Prostate gland (tissue), 2 donors: ENCODE results near the gene ADSS2.
A peak's percentile ranks its signal among the peaks of the same experiment; 100 is the strongest.

Source experiments
- CTCF ChIP-seq, 4 experiments: fragments of 200-600 bp in 2 of 4; fragments of 450-650 bp in 2 of 4; sonication (generic) in 2 of 4; IDR thresholded peaks; 1 replicate in 3 of 4; 2 replicates in 1 of 4; pipeline ENCODE4 v1.5.1; 2016 to 2019; ENCODE audit warnings: antibody characterized with exemption in 4 of 4, mild to moderate bottlenecking in 2 of 4, moderate library complexity in 2 of 4
- POLR2A ChIP-seq: fragments of 450-650 bp; IDR thresholded peaks from one replicate; pipeline ENCODE4 v1.6.1; 2016; ENCODE audit warnings: antibody characterized with exemption, mild to moderate bottlenecking
- POLR2AphosphoS5 ChIP-seq: sonication (generic); formaldehyde crosslinking; IDR thresholded peaks from one replicate; pipeline ENCODE4 v1.6.1; 2017; ENCODE audit warnings: antibody characterized with exemption

DNA sequence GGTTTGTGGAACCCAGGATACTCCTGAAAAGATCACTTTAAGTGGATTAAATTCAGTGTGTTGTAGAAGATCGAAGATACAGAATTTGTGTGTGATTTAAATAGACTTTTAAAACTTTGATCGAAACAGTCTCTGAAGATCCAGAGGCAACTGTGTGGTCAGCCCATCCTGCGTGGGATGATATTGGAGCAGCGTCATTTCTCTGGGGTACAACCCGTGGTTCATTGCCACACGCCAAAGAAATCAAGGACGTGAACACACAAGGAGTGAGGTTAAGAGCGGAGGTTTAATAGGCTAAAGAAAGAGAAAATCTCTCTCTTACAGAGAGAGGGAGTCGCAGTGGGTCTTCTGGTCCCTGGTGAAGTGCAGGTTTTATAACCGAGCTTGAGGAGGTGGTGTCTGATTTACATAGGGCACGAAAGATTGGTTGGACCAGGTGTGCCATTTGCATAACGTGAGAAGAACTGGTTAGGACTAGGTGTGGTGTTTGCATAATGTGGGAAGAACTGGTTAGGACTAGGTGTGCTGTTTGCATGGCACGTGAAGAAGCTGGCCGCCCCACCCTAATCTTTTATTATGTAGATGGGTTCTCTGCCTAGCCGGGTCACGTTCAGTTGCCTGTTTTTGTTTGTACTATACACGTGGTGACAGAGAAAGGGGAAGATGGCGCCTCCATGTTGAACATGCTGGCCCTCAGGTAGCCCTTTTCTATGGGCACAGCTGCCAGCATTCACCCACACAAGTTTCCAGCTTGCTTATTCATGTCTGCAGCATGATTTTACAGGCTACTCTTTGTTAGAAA lies 82.3 kb downstream of the ADSS2 start:
- TF ChIP-seq CTCF (IDR thresholded peaks at IDR 0.05) (no peak), POLR2A (no peak), POLR2AphosphoS5 (peak; percentile 87)
